HG02973 (cell line): ENCODE data around the gene ZSCAN31.
"Not testable (repeated sequence)": the region's sequence is repeated elsewhere in the genome, so short reads cannot be mapped to it uniquely, and the experiment has no call there.

Experiments used
- ATAC-seq: cut with Tn5 transposase; IDR thresholded peaks from one replicate; pipeline ENCODE4 v1.9.1; 2021; ENCODE audit warnings: moderate library complexity; ENCODE audit not compliant: unreplicated experiment

Gene ZSCAN31

GRCh38 chr6:28335564-28336283, at the start of gene ZSCAN31:
TSS of gene ZSCAN31 (minus strand) at chr6:28336148. CDS start at chr6:28329683, 6,465 bp downstream.
- ATAC-seq: peak; percentile 79

- ATAC-seq: no peak
These were observed 48.2 kb upstream of the ZSCAN31 start for GRCh38 chr6:28384143-28384533.

- ATAC-seq: peak; percentile 83
These were observed 47.5 kb upstream of the ZSCAN31 start for GRCh38 chr6:28383235-28384142.

- ATAC-seq: no peak
These were observed 44.4 kb upstream of the ZSCAN31 start for GRCh38 chr6:28380381-28380780.

- ATAC-seq: no peak
These were observed 42.7 kb upstream of the ZSCAN31 start for GRCh38 chr6:28378644-28379043.

- no peak for ATAC-seq
These were observed 41.9 kb upstream of the ZSCAN31 start for GRCh38 chr6:28377879-28378278.

GRCh38 chr6:28373925-28374324, 38.0 kb upstream of the ZSCAN31 start:
- no peak for ATAC-seq

- peak; percentile 54 for ATAC-seq
These were observed 35.9 kb upstream of the ZSCAN31 start for GRCh38 chr6:28371706-28372451.

GRCh38 chr6:28371280-28371679, 35.3 kb upstream of the ZSCAN31 start:
- ATAC-seq: no peak

- no peak for ATAC-seq
These were observed 34.5 kb upstream of the ZSCAN31 start for GRCh38 chr6:28370440-28370839.

- ATAC-seq: no peak
These were observed 33.5 kb upstream of the ZSCAN31 start for GRCh38 chr6:28369463-28369862.

GRCh38 chr6:28368522-28368921, 32.6 kb upstream of the ZSCAN31 start:
- peak; percentile 70 for ATAC-seq

GRCh38 chr6:28365590-28365989, 29.6 kb upstream of the ZSCAN31 start:
- not testable (repeated sequence) for ATAC-seq

GRCh38 chr6:28360961-28361360, 25.0 kb upstream of the ZSCAN31 start:
- ATAC-seq: no peak

GRCh38 chr6:28359562-28359961, 23.6 kb upstream of the ZSCAN31 start:
- ATAC-seq: not testable (repeated sequence)

GRCh38 chr6:28357036-28357435, 21.1 kb upstream of the ZSCAN31 start:
- no peak for ATAC-seq

GRCh38 chr6:28356666-28357020, 20.7 kb upstream of the ZSCAN31 start:
- ATAC-seq: no peak

GRCh38 chr6:28355743-28356665, 20.1 kb upstream of the ZSCAN31 start:
- ATAC-seq: peak; percentile 65

- ATAC-seq: no peak
These were observed 19.0 kb upstream of the ZSCAN31 start for GRCh38 chr6:28354688-28355554.
